GM18858 (cell line): ENCODE results near the gene INSC.
A peak's percentile ranks its signal among the peaks of the same experiment; 100 is the strongest.

Experiments
- ATAC-seq: cut with Tn5 transposase; IDR thresholded peaks from one replicate; pipeline ENCODE4 v1.9.1; 2021; ENCODE audit not compliant: unreplicated experiment

Gene INSC

GRCh38 chr11:15180212-15180792 is 65.6 kb downstream of the INSC start:
- peak; percentile 65 for ATAC-seq

- no peak for ATAC-seq
These were observed 67.6 kb downstream of the INSC start for GRCh38 chr11:15182372-15182771.

GRCh38 chr11:15185021-15185420 is 70.3 kb downstream of the INSC start:
- no peak for ATAC-seq

- no peak for ATAC-seq
These were observed 71.4 kb downstream of the INSC start for GRCh38 chr11:15186146-15186545.

GRCh38 chr11:15189189-15189588 is 74.5 kb downstream of the INSC start:
- ATAC-seq = no peak

GRCh38 chr11:15189641-15190365 is 75.1 kb downstream of the INSC start:
- no peak for ATAC-seq

GRCh38 chr11:15190611-15191010 is 75.9 kb downstream of the INSC start:
- ATAC-seq = no peak

GRCh38 chr11:15192005-15192556 is 77.4 kb downstream of the INSC start:
- ATAC-seq = no peak

GRCh38 chr11:15194671-15195415 is 80.1 kb downstream of the INSC start:
- no peak for ATAC-seq

GRCh38 chr11:15195454-15196200 is 80.9 kb downstream of the INSC start:
- ATAC-seq = no peak

- no peak for ATAC-seq
These were observed 82.0 kb downstream of the INSC start for GRCh38 chr11:15196704-15197103.

GRCh38 chr11:15197696-15198095 is 83.0 kb downstream of the INSC start:
- ATAC-seq = no peak

GRCh38 chr11:15198284-15198683 is 83.6 kb downstream of the INSC start:
- no peak for ATAC-seq

GRCh38 chr11:15199693-15200092 is 85.0 kb downstream of the INSC start:
- ATAC-seq = no peak

GRCh38 chr11:15200696-15201095 is 86.0 kb downstream of the INSC start:
- no peak for ATAC-seq

- no peak for ATAC-seq
These were observed 86.9 kb downstream of the INSC start for GRCh38 chr11:15201586-15201985.

- ATAC-seq = no peak
These were observed 87.9 kb downstream of the INSC start for GRCh38 chr11:15202626-15203025.

GRCh38 chr11:15204711-15205110 is 90.0 kb downstream of the INSC start:
- no peak for ATAC-seq

- ATAC-seq = no peak
These were observed 92.1 kb downstream of the INSC start for GRCh38 chr11:15206791-15207190.

- peak; percentile 85 for ATAC-seq
These were observed 93.9 kb downstream of the INSC start for GRCh38 chr11:15208378-15209222.
